Cardiac muscle cell (in vitro differentiated cells and primary cell): ENCODE measurements around the gene EIF3M. TPM values are rescaled to one million over a fixed set of nuclear protein-coding genes. Genes with fewer than 3 reads are reported as not detected.

Experiments
- DNase-seq, 2 donors: peaks; one replicate each; pipeline versions ENCODE4 v3.0.0 to v3.0.0-alpha.2; 2010 to 2017; ENCODE audit warnings: low read depth in 1 of 2, low spot score in 1 of 2
- H3K27ac ChIP-seq: fragments of 200-600 bp; sonication (generic); 2 replicates; pipeline ENCODE4 v1.5.1; 2016
- H3K27me3 ChIP-seq: fragments of 200-600 bp; sonication (generic); 2 replicates; pipeline ENCODE4 v1.6.0; 2016; ENCODE audit warnings: control low read depth
- H3K36me3 ChIP-seq: fragments of 200-600 bp; sonication (generic); 2 replicates; pipeline ENCODE4 v1.5.1; 2016; ENCODE audit warnings: control low read depth
- H3K4me1 ChIP-seq: fragments of 200-600 bp; sonication (generic); 2 replicates; pipeline ENCODE4 v1.8.1; 2017; ENCODE audit warnings: low read depth, mild to moderate bottlenecking, mixed run types
- H3K4me3 ChIP-seq: fragments of 200-600 bp; sonication (generic); 2 replicates; pipeline ENCODE4 v1.5.1; 2016; ENCODE audit warnings: mild to moderate bottlenecking
- H3K9me3 ChIP-seq: fragments of 200-600 bp; sonication (generic); 2 replicates; pipeline ENCODE4 v1.5.1; 2017; ENCODE audit warnings: low read depth, mild to moderate bottlenecking, control low read depth
- CTCF ChIP-seq: IDR thresholded peaks from 2 replicates; pipeline ENCODE4 v1.5.1; 2012; ENCODE audit warnings: low read depth, mild to moderate bottlenecking, low read length
- polyA plus RNA-seq: library from polyadenylated mRNA; unstranded; fragments of >200 nt; fragmentation: Nextera tagmentation; extraction: Ambion mirVana; gene quantifications from 2 replicates; pipeline ENCODE4 v1.2.1, GENCODE V29; 2016
- total RNA-seq: library from RNA; depleted of rRNA; stranded (reverse); fragments of >200 nt; gene quantifications from 2 replicates; pipeline ENCODE4 v1.2.3, GENCODE V29; 2016

Gene EIF3M
- total and polyA plus RNA-seq, 2 experiments from 2014 or later: 343 to 587 TPM

DNA sequence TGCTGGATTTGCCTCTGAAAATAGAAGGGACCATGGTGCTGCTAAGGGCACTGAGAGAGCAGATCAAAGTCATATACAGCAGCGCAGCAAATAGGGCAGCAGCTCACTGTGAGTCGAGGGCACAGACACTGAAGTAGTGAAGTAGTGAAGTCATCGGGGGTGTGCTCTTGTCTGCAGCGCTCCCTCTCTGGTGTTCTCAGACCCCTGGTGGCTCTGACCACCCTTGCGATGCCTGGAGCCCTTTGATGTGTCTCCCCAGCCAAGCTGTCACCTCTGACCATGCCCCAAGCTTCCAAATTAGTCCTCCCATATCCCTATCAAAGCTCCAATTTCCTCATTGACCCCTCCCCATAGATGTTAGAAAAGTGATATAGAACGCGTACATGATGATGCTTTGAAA is 27.7 kb upstream of the EIF3M start:
- no peak overlapping the region for H3K4me3 ChIP-seq
- no peak for TF ChIP-seq CTCF
- no peak overlapping the region for H3K27ac ChIP-seq
- no peaks in the 10 kb centered on the region for H3K36me3 ChIP-seq
- peaks cover 10% of the 10 kb centered on the region for H3K4me1 ChIP-seq
- no peaks in the 10 kb centered on the region for H3K27me3 ChIP-seq
- no peaks in the 10 kb centered on the region for H3K9me3 ChIP-seq
- DNase-seq: no peak

DNA sequence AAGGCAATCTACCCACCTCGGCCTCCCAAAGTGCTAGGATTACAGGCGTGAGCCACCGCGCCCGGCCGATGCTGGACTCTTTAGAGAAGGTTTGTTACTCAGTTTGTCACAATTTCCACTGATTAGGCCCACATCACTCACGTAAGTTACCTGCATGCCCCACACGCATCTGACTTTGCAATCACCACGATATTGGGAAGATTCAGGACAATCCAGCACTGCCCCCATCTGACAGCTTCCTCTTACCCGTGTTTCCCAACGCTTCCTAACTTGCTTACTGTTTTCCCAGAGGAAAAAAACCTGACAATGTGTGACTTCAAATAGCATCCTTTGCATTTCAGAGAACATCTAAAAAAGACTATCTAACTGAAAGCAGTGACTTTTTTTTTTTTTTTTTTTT is 21.8 kb upstream of the EIF3M start:
- Histone ChIP-seq H3K27ac (no peak overlapping the region), H3K27me3 (no peaks in the 10 kb centered on the region), H3K36me3 (no peaks in the 10 kb centered on the region), H3K9me3 (no peaks in the 10 kb centered on the region), H3K4me1 (no peaks in the 10 kb centered on the region), H3K4me3 (no peak overlapping the region)
- DNase-seq: no peak
- no peak for TF ChIP-seq CTCF

DNA sequence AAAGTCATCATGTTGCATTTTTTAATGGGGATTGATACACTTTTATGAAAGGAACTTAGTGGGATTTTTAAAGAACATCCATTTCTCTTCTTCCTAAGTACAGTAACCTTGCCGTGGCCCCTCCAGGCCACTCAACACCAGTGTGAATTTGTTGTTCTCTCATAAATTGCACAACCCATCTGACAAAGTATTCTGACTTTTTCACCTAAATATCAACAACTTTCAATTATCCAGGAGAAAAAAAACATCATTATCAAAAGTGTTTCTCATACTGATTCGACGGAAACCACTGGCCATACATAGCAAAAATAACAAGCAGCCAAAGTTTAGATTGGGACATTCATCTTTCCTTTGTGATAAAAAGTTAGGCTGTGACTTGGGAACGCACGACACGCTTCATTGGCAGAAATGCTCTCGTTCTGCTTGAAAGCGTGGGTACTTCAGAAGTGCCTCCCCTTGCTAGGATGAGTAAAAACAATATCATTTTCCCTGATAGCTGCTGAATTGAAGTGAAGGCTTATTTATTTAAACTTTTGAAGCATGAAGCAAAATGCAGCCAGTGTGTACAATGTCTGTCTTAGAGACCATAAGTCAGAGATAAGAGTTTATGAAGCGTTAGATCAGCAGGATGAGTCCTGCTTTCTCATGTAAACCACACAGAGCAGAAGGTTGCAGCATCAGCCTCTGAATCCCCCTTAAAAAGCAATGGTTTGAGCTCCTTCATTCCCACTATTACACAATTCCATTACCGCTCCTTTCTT is 20.6 kb upstream of the EIF3M start:
- TF ChIP-seq CTCF: no peak
- no peaks in the 10 kb centered on the region for H3K36me3 ChIP-seq
- H3K4me1 ChIP-seq: no peaks in the 10 kb centered on the region
- H3K27me3 ChIP-seq: no peaks in the 10 kb centered on the region
- H3K9me3 ChIP-seq: no peaks in the 10 kb centered on the region
- no peak overlapping the region for H3K4me3 ChIP-seq
- no peak overlapping the region for H3K27ac ChIP-seq
- peak in 1 of 2 donors; percentile 56 for DNase-seq

GRCh38 chr11:32563600-32563959 is 20.1 kb upstream of the EIF3M start:
- no peak for DNase-seq
- Histone ChIP-seq H3K4me1 (no peaks in the 10 kb centered on the region), H3K36me3 (no peaks in the 10 kb centered on the region), H3K27ac (no peak overlapping the region), H3K9me3 (no peaks in the 10 kb centered on the region), H3K4me3 (no peak overlapping the region), H3K27me3 (no peaks in the 10 kb centered on the region)
- no peak for TF ChIP-seq CTCF

GRCh38 chr11:32566517-32566916 is 17.1 kb upstream of the EIF3M start:
- Histone ChIP-seq H3K36me3 (no peaks in the 10 kb centered on the region), H3K27me3 (no peaks in the 10 kb centered on the region), H3K4me1 (no peaks in the 10 kb centered on the region), H3K9me3 (no peaks in the 10 kb centered on the region), H3K4me3 (no peak overlapping the region), H3K27ac (no peak overlapping the region)
- no peak for TF ChIP-seq CTCF
- no peak for DNase-seq

GRCh38 chr11:32567154-32567553 is 16.5 kb upstream of the EIF3M start:
- TF ChIP-seq CTCF: no peak
- Histone ChIP-seq H3K27me3 (no peaks in the 10 kb centered on the region), H3K27ac (no peak overlapping the region), H3K4me1 (no peaks in the 10 kb centered on the region), H3K4me3 (no peak overlapping the region), H3K36me3 (no peaks in the 10 kb centered on the region), H3K9me3 (no peaks in the 10 kb centered on the region)
- no peak for DNase-seq
